IMR-90 (cell line): Measurements from ENCODE around the gene ADAM17. TPM values are rescaled to one million over a fixed set of nuclear protein-coding genes. Genes with fewer than 3 reads are reported as not detected.

Experiments
- ATAC-seq: fragments of 200-7000 bp; cut with Tn5 transposase; 2 replicates; pipeline ENCODE4 v1.9.1; 2020; ENCODE audit warnings: low read depth, mild to moderate bottlenecking, moderate library complexity
- BruUV-seq: library from RNA; stranded (reverse); fragments of 400-500 nt; replicated peaks from 2 replicates; lab custom pipeline; 2021; lab: Mats Ljungman, UMichigan
- CTCF ChIA-PET: fragments of 300-600 bp; formaldehyde crosslinking; extraction: SDS; loops from one replicate; lab custom pipeline; 2021; ENCODE audit warnings: antibody characterized with exemption; lab: Yijun Ruan, JAX
- POLR2A ChIA-PET: fragments of 300-600 bp; sonication (Branson Sonifier 250); formaldehyde crosslinking; loops from one replicate; lab custom pipeline; 2022; ENCODE audit warnings: antibody characterized with exemption; ENCODE audit not compliant: unreplicated experiment; lab: Charles Lee
- DNase-seq: peaks from one replicate; pipeline ENCODE4 v3.0.0; 2013
- H2AFZ ChIP-seq: replicated peaks from 2 replicates; pipeline ENCODE3; 2013; ENCODE audit warnings: low read length, mild to moderate bottlenecking; ENCODE audit not compliant: poor library complexity
- H2AK5ac ChIP-seq: 2 replicates; pipeline ENCODE4 v1.6.1; 2013; ENCODE audit warnings: low read depth, low read length, inconsistent platforms
- H2AK9ac ChIP-seq: replicated peaks from 2 replicates; pipeline ENCODE3; 2013; ENCODE audit warnings: mild to moderate bottlenecking, low read depth, low read length, moderate library complexity; ENCODE audit not compliant: poor library complexity
- H2BK120ac ChIP-seq: 2 replicates; pipeline ENCODE4 v1.6.1; 2013; ENCODE audit warnings: low read depth, low read length, inconsistent platforms
- H2BK15ac ChIP-seq: 3 replicates; pipeline ENCODE4 v1.6.1; 2013; ENCODE audit warnings: low read depth, low read length, inconsistent platforms
- H2BK20ac ChIP-seq: 2 replicates; pipeline ENCODE4 v1.6.1; 2013; ENCODE audit warnings: low read depth, mild to moderate bottlenecking, inconsistent platforms, low read length, moderate library complexity
- H2BK5ac ChIP-seq: 2 replicates; pipeline ENCODE4 v1.6.1; 2013; ENCODE audit warnings: mild to moderate bottlenecking, low read depth, low read length, inconsistent platforms; ENCODE audit not compliant: poor library complexity, severe bottlenecking
- H3K14ac ChIP-seq: replicated peaks from 2 replicates; pipeline ENCODE4 v1.6.1; 2013; ENCODE audit warnings: low read depth, low read length, inconsistent platforms
- H3K18ac ChIP-seq: 2 replicates; pipeline ENCODE4 v1.6.1; 2013; ENCODE audit warnings: low read depth, low read length, control low read depth
- H3K23ac ChIP-seq: 2 replicates; pipeline ENCODE4 v1.6.1; 2013; ENCODE audit warnings: low read depth, low read length, inconsistent platforms
- H3K27ac ChIP-seq: 2 replicates; pipeline ENCODE4 v1.5.1; 2013; ENCODE audit warnings: mild to moderate bottlenecking, control low read depth, low read length; ENCODE audit not compliant: insufficient read depth
- H3K27me3 ChIP-seq: 2 replicates; pipeline ENCODE4 v1.6.1; 2013; ENCODE audit warnings: low read length; ENCODE audit not compliant: control insufficient read depth, insufficient read depth
- H3K36me3 ChIP-seq: 2 replicates; pipeline ENCODE4 v1.6.1; 2013; ENCODE audit warnings: low read length, mixed read lengths; ENCODE audit not compliant: control insufficient read depth, insufficient read depth
- H3K4ac ChIP-seq: 2 replicates; pipeline ENCODE4 v1.6.1; 2013; ENCODE audit warnings: low read depth, low read length, inconsistent platforms
- H3K4me1 ChIP-seq: 2 replicates; pipeline ENCODE4 v1.6.1; 2013; ENCODE audit warnings: low read length, mixed read lengths; ENCODE audit not compliant: control insufficient read depth, insufficient read depth
- H3K4me2 ChIP-seq: 2 replicates; pipeline ENCODE4 v1.6.1; 2013; ENCODE audit warnings: low read depth, mild to moderate bottlenecking, control low read depth, low read length, moderate library complexity
- H3K4me3 ChIP-seq: 2 replicates; pipeline ENCODE4 v1.5.1; 2013; ENCODE audit warnings: low read depth, mild to moderate bottlenecking, control low read depth, low read length, moderate library complexity; ENCODE audit not compliant: insufficient read depth
- H3K56ac ChIP-seq: 2 replicates; pipeline ENCODE4 v1.6.1; 2013; ENCODE audit warnings: low read length, inconsistent platforms; ENCODE audit not compliant: insufficient read depth; ENCODE audit errors: extremely low read depth
- H3K79me1 ChIP-seq, 2 experiments: 2 replicates each; pipeline ENCODE4 v1.6.1; 2013; ENCODE audit warnings: low read length in 2 of 2, inconsistent platforms in 1 of 2, low read depth in 1 of 2
- H3K9ac ChIP-seq: 2 replicates; pipeline ENCODE4 v1.6.1; 2013; ENCODE audit warnings: low read depth, low read length, control low read depth
- H3K9me1 ChIP-seq: 2 replicates; pipeline ENCODE4 v1.6.1; 2013; ENCODE audit warnings: low read length, inconsistent platforms; ENCODE audit not compliant: insufficient read depth
- H3K9me3 ChIP-seq: 2 replicates; pipeline ENCODE4 v1.6.1; 2013; ENCODE audit warnings: low read length; ENCODE audit not compliant: control insufficient read depth, insufficient read depth
- H4K20me1 ChIP-seq: 2 replicates; pipeline ENCODE4 v1.6.1; 2013; ENCODE audit warnings: low read length, inconsistent platforms; ENCODE audit not compliant: insufficient read depth
- H4K5ac ChIP-seq: 2 replicates; pipeline ENCODE4 v1.6.1; 2013; ENCODE audit warnings: mild to moderate bottlenecking, low read depth, low read length, control low read depth
- H4K8ac ChIP-seq, 2 experiments: 2 replicates each; pipeline ENCODE4 v1.6.1; 2013; ENCODE audit warnings: low read depth in 2 of 2, low read length in 2 of 2, control low read depth in 1 of 2, inconsistent platforms in 1 of 2
- H4K91ac ChIP-seq: 2 replicates; pipeline ENCODE4 v1.6.1; 2013; ENCODE audit warnings: low read depth, low read length, inconsistent platforms; ENCODE audit not compliant: insufficient read depth
- CEBPB ChIP-seq: IDR thresholded peaks from 2 replicates; pipeline ENCODE4 v1.6.1; 2012; ENCODE audit warnings: low read depth, low read length, improper control_type of control experiment
- RAD21 ChIP-seq: IDR thresholded peaks from 2 replicates; pipeline ENCODE4 v1.6.1; 2012; ENCODE audit warnings: low read length, improper control_type of control experiment
- WGBS, 2 experiments: methylation state at CpG; one replicate each; pipeline versions ENCODE4 v1.1.5 to v1.1.7; 2013; ENCODE audit warnings: missing lambda C conversion rate in 2 of 2; ENCODE audit not compliant: insufficient read length in 1 of 2; ENCODE audit errors: extremely low coverage in 2 of 2; 5-methylcytosine and 5-hydroxymethylcytosine counted together
- dilution Hi-C: fragments of 300-500 bp; cut with HindIII; formaldehyde crosslinking; loops from one replicate; pipeline ENCODE4 v1.14.3; 2018; ENCODE audit warnings: low sequenced_read_pairs; ENCODE audit not compliant: unreplicated experiment
- in situ Hi-C: fragments of 300-500 bp; cut with MboI; formaldehyde crosslinking; loops from 3 replicates; pipeline ENCODE4 v1.14.3; 2019; ENCODE audit warnings: low sequenced_read_pairs, inconsistent platforms, mixed read lengths
- intact Hi-C: fragments of 100-400 bp; cut with micrococcal nuclease; formaldehyde crosslinking; loops from 2 replicates; pipeline ENCODE4 v1.10.0; 2022
- polyA plus RNA-seq, 3 experiments: library from polyadenylated mRNA; depleted of rRNA; stranded (reverse); fragments of >200 nt; gene quantifications; 2 replicates each; pipeline ENCODE4 v1.2.3, GENCODE V29; 2012; ENCODE audit warnings: low replicate concordance in 1 of 3
- total RNA-seq: library from RNA; depleted of rRNA; stranded (reverse); fragments of >200 nt; gene quantifications from 2 replicates; pipeline ENCODE4 v1.2.3, GENCODE V29; 2012

ADAM17 gene
- total and polyA plus RNA-seq, 2 of the 4 experiments (the other 2 are of a cell fraction), result 9.6 to 34.4 TPM

DNA sequence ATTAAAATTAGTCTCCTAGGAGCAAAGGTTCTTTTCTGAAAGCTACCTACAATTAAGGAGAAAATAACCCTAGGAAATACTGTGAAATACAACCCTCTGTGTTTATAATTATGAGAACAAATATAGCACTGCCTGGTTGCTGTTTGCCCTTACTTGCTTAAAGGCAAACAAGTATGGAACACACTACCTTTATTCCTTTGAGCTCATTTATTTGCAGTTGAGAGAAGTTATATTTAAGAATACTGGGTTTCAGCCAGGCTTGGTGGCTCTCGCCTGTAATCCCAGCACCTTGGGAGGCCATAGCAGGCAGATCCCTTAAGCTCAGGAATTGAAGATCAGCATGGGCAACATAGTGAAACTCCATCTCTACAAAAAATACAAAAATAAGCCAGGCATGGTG is 104.4 kb downstream of the ADAM17 start:
- peaks cover 27% of the 10 kb centered on the region for H3K36me3 ChIP-seq
- in situ Hi-C loops, result no loop called here
- H3K27ac ChIP-seq, result no peak overlapping the region
- H2AFZ ChIP-seq, result no peak overlapping the region
- no peak overlapping the region for H3K4me2 ChIP-seq
- no peaks in the 10 kb centered on the region for H3K9me3 ChIP-seq
- H3K4ac ChIP-seq, result no peak overlapping the region
- no peak overlapping the region for H4K8ac ChIP-seq
- no peak overlapping the region for H2AK5ac ChIP-seq
- H3K79me1 ChIP-seq, result no peaks in the 10 kb centered on the region
- no peak for DNase-seq
- H2BK15ac ChIP-seq, result no peak overlapping the region
- TF ChIP-seq RAD21 (no peak), CEBPB (no peak)
- dilution Hi-C loops, result no loop called here
- intact Hi-C loops, result no loop called here
- H3K9me1 ChIP-seq, result no peaks in the 10 kb centered on the region
- H4K20me1 ChIP-seq, result no peaks in the 10 kb centered on the region
- no peak overlapping the region for H3K18ac ChIP-seq
- no peaks in the 10 kb centered on the region for H3K4me1 ChIP-seq
- H2BK20ac ChIP-seq, result no peak overlapping the region
- H4K5ac ChIP-seq, result no peak overlapping the region
- H3K9ac ChIP-seq, result no peak overlapping the region
- ChIA-PET POLR2A (no interaction called here), CTCF (interaction anchor here (0.7 kb wide), 1 partner anchor 10 kb away, joined by 3 read pairs; no protein-coding TSS in a partner anchor)
- H3K27me3 ChIP-seq, result no peaks in the 10 kb centered on the region
- H3K56ac ChIP-seq, result no peak overlapping the region
- no peak overlapping the region for H2AK9ac ChIP-seq
- H2BK5ac ChIP-seq, result no peak overlapping the region
- H4K91ac ChIP-seq, result no peak overlapping the region
- H2BK120ac ChIP-seq, result no peak overlapping the region
- WGBS, 2 experiments, result no CpG with 5 or more reads among the region's 1 CpG
- H3K14ac ChIP-seq, result no peak overlapping the region
- ATAC-seq, result no peak
- BruUV-seq, result no TSS peak
- no peak overlapping the region for H3K23ac ChIP-seq
- H3K4me3 ChIP-seq, result no peak overlapping the region
